K562 (cell line): Measurements from ENCODE around the gene MTF1. TPM values are rescaled to one million over a fixed set of nuclear protein-coding genes. Genes with fewer than 3 reads are reported as not detected.

Experiments used
- CAMTA2 ChIP-seq: fragments of 250-450 bp; sonication (Bioruptor Pico); conservative IDR thresholded peaks from 2 replicates; pipeline ENCODE4 v1.5.1; 2022
- ETV5 ChIP-seq: sonication (generic); formaldehyde crosslinking; IDR thresholded peaks from 2 replicates; pipeline ENCODE4 v1.4.0; 2020; ENCODE audit warnings: low read depth, mild to moderate bottlenecking, missing genetic modification reagents
- GABPA ChIP-seq: fragments of 200-800 bp; sonication (Bioruptor generic); conservative IDR thresholded peaks from 2 replicates; pipeline ENCODE4 v1.6.1; 2016; ENCODE audit warnings: low read depth, missing genetic modification characterization, missing compliant biosample characterization
- HMGXB4 ChIP-seq: sonication (generic); formaldehyde crosslinking; IDR thresholded peaks from 2 replicates; pipeline ENCODE4 v1.8.1; 2023; ENCODE audit warnings: mild to moderate bottlenecking, missing genetic modification reagents
- JUN ChIP-seq, 2 experiments: sonication (generic) in 1 of 2; formaldehyde crosslinking in 1 of 2; IDR thresholded peaks; 2 replicates each; pipeline versions ENCODE4 v1.6.1 to v1.8.0; 2012 to 2022; ENCODE audit warnings: borderline replicate concordance in 2 of 2, mild to moderate bottlenecking in 2 of 2, improper control_type of control experiment in 1 of 2, low read depth in 1 of 2, low read length in 1 of 2, missing genetic modification reagents in 1 of 2
- MAX ChIP-seq: sonication (generic); formaldehyde crosslinking; IDR thresholded peaks from 2 replicates; pipeline ENCODE4 v1.9.0; 2022; ENCODE audit warnings: mild to moderate bottlenecking, missing genetic modification reagents
- NR3C1 ChIP-seq: sonication (generic); formaldehyde crosslinking; IDR thresholded peaks from 2 replicates; pipeline ENCODE4 v1.8.1; 2022; ENCODE audit warnings: missing genetic modification reagents
- PTTG1 ChIP-seq: fragments of 450-650 bp; IDR thresholded peaks from 2 replicates; pipeline ENCODE4 v1.6.1; 2016; ENCODE audit warnings: low read depth, mild to moderate bottlenecking, missing genetic modification characterization, missing compliant biosample characterization
- TSC22D4 ChIP-seq: fragments of 450-650 bp; IDR thresholded peaks from 2 replicates; pipeline ENCODE4 v1.6.1; 2016; ENCODE audit warnings: missing genetic modification characterization, missing biosample characterization, control low read depth
- polyA plus RNA-seq, 8 experiments: library from polyadenylated mRNA; depleted of rRNA in 4 of 8; stranded (reverse) in 5 of 8; unstranded in 3 of 8; fragments of >200 nt; fragmentation: Nextera tagmentation in 2 of 8; fragmentation: Illumina TruSeq in 1 of 8; extraction: Ambion mirVana in 2 of 8; extraction: Trizol in 1 of 8; gene quantifications; 2 replicates each; pipeline versions ENCODE4 v1.2.1 to v1.2.3, GENCODE V29; 2011 to 2014; ENCODE audit warnings: inconsistent platforms in 1 of 8, missing spikeins in 1 of 8
- total RNA-seq, 7 experiments: library from RNA; depleted of rRNA in 6 of 7; stranded (reverse); fragments of >200 nt in 6 of 7; fragmentation: Illumina TruSeq in 2 of 7; extraction: Trizol in 2 of 7; gene quantifications; 2 replicates each; pipeline versions ENCODE4 v1.2.1 to v1.2.3, GENCODE V29; 2011 to 2021; ENCODE audit warnings: low replicate concordance in 1 of 7
- TF ChIP-seq, protein P1 (sequence below): fragments of 450-650 bp; IDR thresholded peaks from 2 replicates; pipeline ENCODE4 v1.6.1; 2016; ENCODE audit warnings: mild to moderate bottlenecking, moderate library complexity
- TF ChIP-seq, protein P2 (sequence below): IDR thresholded peaks from 2 replicates; pipeline ENCODE4 v1.6.1; 2012; ENCODE audit warnings: low read depth, low read length, improper control_type of control experiment, borderline replicate concordance

MTF1 gene
- total and polyA plus RNA-seq, 9 of the 15 experiments (the other 6 are each of a cell fraction or from before 2014, with no cell fraction given) = 1.1 to 12.2 (median 4.3) TPM

GRCh38 chr1:37865348-37866120 is 6.1 kb upstream of the MTF1 start (continued):
- TF ChIP-seq, protein P1, sequence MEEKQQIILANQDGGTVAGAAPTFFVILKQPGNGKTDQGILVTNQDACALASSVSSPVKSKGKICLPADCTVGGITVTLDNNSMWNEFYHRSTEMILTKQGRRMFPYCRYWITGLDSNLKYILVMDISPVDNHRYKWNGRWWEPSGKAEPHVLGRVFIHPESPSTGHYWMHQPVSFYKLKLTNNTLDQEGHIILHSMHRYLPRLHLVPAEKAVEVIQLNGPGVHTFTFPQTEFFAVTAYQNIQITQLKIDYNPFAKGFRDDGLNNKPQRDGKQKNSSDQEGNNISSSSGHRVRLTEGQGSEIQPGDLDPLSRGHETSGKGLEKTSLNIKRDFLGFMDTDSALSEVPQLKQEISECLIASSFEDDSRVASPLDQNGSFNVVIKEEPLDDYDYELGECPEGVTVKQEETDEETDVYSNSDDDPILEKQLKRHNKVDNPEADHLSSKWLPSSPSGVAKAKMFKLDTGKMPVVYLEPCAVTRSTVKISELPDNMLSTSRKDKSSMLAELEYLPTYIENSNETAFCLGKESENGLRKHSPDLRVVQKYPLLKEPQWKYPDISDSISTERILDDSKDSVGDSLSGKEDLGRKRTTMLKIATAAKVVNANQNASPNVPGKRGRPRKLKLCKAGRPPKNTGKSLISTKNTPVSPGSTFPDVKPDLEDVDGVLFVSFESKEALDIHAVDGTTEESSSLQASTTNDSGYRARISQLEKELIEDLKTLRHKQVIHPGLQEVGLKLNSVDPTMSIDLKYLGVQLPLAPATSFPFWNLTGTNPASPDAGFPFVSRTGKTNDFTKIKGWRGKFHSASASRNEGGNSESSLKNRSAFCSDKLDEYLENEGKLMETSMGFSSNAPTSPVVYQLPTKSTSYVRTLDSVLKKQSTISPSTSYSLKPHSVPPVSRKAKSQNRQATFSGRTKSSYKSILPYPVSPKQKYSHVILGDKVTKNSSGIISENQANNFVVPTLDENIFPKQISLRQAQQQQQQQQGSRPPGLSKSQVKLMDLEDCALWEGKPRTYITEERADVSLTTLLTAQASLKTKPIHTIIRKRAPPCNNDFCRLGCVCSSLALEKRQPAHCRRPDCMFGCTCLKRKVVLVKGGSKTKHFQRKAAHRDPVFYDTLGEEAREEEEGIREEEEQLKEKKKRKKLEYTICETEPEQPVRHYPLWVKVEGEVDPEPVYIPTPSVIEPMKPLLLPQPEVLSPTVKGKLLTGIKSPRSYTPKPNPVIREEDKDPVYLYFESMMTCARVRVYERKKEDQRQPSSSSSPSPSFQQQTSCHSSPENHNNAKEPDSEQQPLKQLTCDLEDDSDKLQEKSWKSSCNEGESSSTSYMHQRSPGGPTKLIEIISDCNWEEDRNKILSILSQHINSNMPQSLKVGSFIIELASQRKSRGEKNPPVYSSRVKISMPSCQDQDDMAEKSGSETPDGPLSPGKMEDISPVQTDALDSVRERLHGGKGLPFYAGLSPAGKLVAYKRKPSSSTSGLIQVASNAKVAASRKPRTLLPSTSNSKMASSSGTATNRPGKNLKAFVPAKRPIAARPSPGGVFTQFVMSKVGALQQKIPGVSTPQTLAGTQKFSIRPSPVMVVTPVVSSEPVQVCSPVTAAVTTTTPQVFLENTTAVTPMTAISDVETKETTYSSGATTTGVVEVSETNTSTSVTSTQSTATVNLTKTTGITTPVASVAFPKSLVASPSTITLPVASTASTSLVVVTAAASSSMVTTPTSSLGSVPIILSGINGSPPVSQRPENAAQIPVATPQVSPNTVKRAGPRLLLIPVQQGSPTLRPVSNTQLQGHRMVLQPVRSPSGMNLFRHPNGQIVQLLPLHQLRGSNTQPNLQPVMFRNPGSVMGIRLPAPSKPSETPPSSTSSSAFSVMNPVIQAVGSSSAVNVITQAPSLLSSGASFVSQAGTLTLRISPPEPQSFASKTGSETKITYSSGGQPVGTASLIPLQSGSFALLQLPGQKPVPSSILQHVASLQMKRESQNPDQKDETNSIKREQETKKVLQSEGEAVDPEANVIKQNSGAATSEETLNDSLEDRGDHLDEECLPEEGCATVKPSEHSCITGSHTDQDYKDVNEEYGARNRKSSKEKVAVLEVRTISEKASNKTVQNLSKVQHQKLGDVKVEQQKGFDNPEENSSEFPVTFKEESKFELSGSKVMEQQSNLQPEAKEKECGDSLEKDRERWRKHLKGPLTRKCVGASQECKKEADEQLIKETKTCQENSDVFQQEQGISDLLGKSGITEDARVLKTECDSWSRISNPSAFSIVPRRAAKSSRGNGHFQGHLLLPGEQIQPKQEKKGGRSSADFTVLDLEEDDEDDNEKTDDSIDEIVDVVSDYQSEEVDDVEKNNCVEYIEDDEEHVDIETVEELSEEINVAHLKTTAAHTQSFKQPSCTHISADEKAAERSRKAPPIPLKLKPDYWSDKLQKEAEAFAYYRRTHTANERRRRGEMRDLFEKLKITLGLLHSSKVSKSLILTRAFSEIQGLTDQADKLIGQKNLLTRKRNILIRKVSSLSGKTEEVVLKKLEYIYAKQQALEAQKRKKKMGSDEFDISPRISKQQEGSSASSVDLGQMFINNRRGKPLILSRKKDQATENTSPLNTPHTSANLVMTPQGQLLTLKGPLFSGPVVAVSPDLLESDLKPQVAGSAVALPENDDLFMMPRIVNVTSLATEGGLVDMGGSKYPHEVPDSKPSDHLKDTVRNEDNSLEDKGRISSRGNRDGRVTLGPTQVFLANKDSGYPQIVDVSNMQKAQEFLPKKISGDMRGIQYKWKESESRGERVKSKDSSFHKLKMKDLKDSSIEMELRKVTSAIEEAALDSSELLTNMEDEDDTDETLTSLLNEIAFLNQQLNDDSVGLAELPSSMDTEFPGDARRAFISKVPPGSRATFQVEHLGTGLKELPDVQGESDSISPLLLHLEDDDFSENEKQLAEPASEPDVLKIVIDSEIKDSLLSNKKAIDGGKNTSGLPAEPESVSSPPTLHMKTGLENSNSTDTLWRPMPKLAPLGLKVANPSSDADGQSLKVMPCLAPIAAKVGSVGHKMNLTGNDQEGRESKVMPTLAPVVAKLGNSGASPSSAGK = peak; percentile 23; the same call in 1 of the 2 replicates
- TF ChIP-seq HMGXB4 (CRISPR knock-in tag) (no peak), CAMTA2 (no peak), PTTG1 (tag) (no peak), TSC22D4 (tag) (no peak), JUN (IDR thresholded peaks at IDR 0.05; ENCODE audit: borderline replicate concordance, low read depth, low read length) (peak; percentile 75), JUN (CRISPR knock-in tag; IDR thresholded peaks at IDR 0.05; ENCODE audit: borderline replicate concordance) (no peak), MAX (CRISPR knock-in tag) (peak; percentile 45), ETV5 (CRISPR knock-in tag) (no peak), GABPA (no peak), NR3C1 (CRISPR knock-in tag) (no peak)
- TF ChIP-seq, protein P2, sequence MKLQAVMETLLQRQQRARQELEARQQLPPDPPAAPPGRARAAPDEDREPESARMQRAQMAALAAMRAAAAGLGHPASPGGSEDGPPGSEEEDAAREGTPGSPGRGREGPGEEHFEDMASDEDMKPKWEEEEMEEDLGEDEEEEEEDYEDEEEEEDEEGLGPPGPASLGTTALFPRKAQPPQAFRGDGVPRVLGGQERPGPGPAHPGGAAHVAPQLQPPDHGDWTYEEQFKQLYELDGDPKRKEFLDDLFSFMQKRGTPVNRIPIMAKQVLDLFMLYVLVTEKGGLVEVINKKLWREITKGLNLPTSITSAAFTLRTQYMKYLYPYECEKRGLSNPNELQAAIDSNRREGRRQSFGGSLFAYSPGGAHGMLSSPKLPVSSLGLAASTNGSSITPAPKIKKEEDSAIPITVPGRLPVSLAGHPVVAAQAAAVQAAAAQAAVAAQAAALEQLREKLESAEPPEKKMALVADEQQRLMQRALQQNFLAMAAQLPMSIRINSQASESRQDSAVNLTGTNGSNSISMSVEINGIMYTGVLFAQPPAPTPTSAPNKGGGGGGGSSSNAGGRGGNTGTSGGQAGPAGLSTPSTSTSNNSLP = no peak
